Fibroblast of lung (primary cell): ENCODE measurements around the gene CFL2.

Experiments used
- EZH2 ChIP-seq: IDR thresholded peaks from 2 replicates; pipeline ENCODE4 v1.5.1; 2012; ENCODE audit warnings: low read length, control low read depth, mild to moderate bottlenecking; ENCODE audit errors: missing control alignments
- TF ChIP-seq, protein P1 (sequence below), 2 donors: IDR thresholded peaks in 1 of 2; conservative IDR thresholded peaks in 1 of 2; 1 replicate in 1 of 2; 2 replicates in 1 of 2; pipeline ENCODE4 v1.5.1; 2011 to 2012; ENCODE audit warnings: low read length in 2 of 2, control low read depth in 1 of 2, inconsistent platforms in 1 of 2, low read depth in 1 of 2, mild to moderate bottlenecking in 1 of 2

DNA sequence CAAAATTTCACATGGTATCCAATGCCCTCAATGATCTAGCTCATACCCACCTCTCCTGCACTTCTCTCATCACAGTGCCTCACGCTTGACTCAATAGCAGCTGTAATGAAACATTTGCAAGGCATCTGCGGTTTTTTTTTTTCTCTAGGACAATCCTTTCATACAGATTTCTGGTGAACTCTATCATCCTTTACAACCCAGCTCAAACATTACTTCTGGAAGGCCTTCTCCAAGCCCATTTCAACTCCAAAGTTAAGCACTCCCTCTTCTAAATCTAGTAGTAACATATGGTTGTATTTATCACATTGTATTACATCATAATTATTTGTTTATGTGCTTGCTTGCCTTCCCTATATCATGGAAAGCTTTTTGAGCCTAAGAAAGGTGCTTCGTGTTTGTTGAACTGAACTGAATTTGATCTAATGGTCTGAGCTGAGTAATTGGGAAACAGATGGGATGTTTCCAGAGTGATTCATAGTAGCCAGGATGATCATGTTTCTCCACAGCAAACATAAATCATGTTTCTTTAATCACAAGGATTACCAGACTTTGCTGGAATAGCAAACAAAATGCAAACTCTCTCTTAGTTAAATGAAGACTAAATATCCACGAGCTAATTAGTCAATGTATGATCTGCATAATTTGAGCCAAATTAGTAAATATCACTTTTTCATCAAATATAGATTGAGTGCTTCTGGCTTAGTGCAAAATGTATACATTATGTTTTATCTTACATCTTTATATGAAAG, 14.3 kb downstream of the CFL2 start:
- TF ChIP-seq, protein P1, sequence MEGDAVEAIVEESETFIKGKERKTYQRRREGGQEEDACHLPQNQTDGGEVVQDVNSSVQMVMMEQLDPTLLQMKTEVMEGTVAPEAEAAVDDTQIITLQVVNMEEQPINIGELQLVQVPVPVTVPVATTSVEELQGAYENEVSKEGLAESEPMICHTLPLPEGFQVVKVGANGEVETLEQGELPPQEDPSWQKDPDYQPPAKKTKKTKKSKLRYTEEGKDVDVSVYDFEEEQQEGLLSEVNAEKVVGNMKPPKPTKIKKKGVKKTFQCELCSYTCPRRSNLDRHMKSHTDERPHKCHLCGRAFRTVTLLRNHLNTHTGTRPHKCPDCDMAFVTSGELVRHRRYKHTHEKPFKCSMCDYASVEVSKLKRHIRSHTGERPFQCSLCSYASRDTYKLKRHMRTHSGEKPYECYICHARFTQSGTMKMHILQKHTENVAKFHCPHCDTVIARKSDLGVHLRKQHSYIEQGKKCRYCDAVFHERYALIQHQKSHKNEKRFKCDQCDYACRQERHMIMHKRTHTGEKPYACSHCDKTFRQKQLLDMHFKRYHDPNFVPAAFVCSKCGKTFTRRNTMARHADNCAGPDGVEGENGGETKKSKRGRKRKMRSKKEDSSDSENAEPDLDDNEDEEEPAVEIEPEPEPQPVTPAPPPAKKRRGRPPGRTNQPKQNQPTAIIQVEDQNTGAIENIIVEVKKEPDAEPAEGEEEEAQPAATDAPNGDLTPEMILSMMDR (conservative IDR thresholded peaks at IDR 0.05 in 1 of 2, IDR thresholded peaks at IDR 0.05 in 1 of 2; ENCODE audit: low read depth in 1 of 2, low read length in 2 of 2), result no peak
- TF ChIP-seq EZH2, result no peak
